Mononuclear cell (primary cell): Measurements from ENCODE around the gene RANBP3. TPM values are rescaled to one million over a fixed set of nuclear protein-coding genes. Genes with fewer than 3 reads are reported as not detected.
"Not testable (repeated sequence)": the region's sequence is repeated elsewhere in the genome, so short reads cannot be mapped to it uniquely, and the experiment has no call there.

ENCODE experiments used
- H3K27me3 ChIP-seq: 2 replicates; pipeline ENCODE4 v1.6.0; 2011; ENCODE audit warnings: low read length, control low read depth; ENCODE audit not compliant: insufficient read depth
- H3K4me1 ChIP-seq: 2 replicates; pipeline ENCODE4 v1.5.1; 2011; ENCODE audit warnings: mild to moderate bottlenecking, low read length, control low read depth; ENCODE audit not compliant: insufficient read depth
- H3K4me3 ChIP-seq: 2 replicates; pipeline ENCODE4 v1.5.1; 2011; ENCODE audit warnings: mild to moderate bottlenecking, low read length, moderate library complexity
- H3K9me3 ChIP-seq: 2 replicates; pipeline ENCODE4 v1.5.1; 2011; ENCODE audit warnings: low read depth, mild to moderate bottlenecking, control low read depth, low read length
- total RNA-seq: library from RNA; depleted of rRNA; stranded (reverse); fragments of >200 nt; gene quantifications from one replicate; pipeline ENCODE4 v1.2.3, GENCODE V29; 2012

RANBP3 gene
- total RNA-seq, 1 donor, result 62.9 TPM

DNA sequence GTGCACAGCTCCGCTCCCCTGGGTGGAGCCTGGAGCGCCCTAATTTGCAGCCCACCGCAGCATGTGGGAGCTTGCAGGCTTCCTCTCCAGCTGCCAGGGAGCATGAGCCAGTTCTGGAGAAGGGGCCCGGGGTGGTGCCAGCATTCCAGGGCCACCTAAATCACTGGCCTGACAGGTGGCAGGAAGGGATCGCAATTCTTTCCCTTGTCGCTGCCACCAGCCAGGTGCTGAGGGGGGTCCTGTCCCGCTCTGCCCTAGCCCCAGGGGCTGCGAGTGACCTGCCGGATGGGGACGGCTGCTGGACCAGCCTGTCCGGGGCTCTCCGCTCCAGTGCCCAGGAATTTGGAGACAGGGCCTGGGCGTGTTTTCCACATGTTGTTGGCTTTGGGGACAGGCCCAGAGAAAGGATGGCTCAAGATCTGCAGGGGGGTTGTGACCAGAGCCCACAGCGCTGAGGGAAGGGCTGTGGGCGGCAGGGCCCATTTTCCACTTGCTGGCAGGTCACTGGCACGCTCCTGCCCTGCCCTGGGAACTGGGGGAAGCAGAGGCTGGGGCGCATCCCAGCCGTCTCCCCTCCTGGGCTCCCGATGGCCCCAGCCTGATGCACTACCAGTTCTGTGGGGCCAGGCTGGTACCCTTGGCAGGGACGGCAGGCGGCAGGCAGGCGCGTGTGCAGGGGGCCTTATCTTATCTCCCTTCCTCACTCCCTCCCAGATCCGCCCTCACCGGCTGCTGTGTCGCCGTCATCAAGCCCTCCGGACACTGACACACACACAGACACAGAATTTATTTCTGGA is 83.8 kb downstream of the RANBP3 start:
- Histone ChIP-seq H3K27me3 (no peaks in the 10 kb centered on the region), H3K4me3 (no peak overlapping the region), H3K9me3 (no peaks in the 10 kb centered on the region), H3K4me1 (no peaks in the 10 kb centered on the region)

DNA sequence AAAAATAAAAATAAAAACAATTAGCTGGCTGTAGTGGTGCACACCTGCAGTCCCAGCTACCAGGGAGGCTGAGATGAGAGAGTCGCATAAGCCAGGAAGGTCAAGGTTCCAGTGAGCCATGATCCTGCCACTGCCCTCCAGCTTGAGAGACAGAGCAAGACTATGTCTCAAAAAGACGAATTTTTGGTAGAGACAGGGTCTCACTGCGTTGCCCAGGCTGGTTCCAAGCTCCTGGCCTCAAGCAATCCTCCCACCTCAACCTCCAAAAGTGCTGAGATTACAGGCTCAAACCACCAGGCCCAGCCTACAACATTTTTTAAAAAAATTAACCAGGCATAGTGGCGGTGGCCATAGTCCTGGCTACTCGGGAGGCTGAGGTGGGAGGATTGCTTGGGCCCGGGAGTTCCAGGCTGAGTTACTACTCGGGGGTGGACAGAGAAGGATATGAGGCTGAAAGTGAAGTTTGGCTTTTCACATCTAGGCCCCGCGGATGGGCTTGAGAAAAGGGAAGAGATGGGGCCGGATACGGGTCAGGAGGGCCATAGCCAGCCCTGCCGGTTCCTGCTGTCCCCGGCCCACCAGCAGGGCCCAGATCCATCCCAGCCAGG is 84.5 kb downstream of the RANBP3 start:
- H3K9me3 ChIP-seq, result no peaks in the 10 kb centered on the region
- H3K27me3 ChIP-seq, result no peaks in the 10 kb centered on the region
- no peaks in the 10 kb centered on the region for H3K4me1 ChIP-seq
- no peak overlapping the region for H3K4me3 ChIP-seq

DNA sequence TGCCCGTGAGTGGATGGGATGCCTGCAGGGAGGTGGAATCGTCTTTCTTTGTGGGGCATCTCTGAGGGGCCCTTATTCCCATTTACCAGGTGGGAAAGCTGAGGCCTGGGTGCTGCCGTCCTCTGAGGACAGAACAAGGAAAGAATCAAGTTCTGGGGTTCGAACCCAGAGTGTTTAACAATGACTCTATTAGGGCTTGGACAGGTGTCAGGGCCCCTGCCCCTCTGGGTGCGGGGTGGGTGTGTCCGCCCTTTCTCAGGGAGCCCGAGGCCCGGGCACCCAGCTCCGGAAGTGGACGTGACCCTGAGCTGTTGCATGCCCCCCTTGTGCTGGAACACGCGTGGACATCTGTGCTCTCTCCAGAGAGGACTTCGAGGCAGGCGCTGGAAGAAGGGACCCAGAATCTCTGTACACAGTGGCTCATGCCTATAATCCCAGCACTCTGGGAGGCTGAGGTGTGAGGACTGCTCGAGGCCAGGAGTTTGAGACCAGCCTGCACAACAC is 85.1 kb downstream of the RANBP3 start:
- H3K9me3 ChIP-seq, result no peaks in the 10 kb centered on the region
- H3K4me1 ChIP-seq, result no peaks in the 10 kb centered on the region
- H3K4me3 ChIP-seq, result no peak overlapping the region
- H3K27me3 ChIP-seq, result no peaks in the 10 kb centered on the region

DNA sequence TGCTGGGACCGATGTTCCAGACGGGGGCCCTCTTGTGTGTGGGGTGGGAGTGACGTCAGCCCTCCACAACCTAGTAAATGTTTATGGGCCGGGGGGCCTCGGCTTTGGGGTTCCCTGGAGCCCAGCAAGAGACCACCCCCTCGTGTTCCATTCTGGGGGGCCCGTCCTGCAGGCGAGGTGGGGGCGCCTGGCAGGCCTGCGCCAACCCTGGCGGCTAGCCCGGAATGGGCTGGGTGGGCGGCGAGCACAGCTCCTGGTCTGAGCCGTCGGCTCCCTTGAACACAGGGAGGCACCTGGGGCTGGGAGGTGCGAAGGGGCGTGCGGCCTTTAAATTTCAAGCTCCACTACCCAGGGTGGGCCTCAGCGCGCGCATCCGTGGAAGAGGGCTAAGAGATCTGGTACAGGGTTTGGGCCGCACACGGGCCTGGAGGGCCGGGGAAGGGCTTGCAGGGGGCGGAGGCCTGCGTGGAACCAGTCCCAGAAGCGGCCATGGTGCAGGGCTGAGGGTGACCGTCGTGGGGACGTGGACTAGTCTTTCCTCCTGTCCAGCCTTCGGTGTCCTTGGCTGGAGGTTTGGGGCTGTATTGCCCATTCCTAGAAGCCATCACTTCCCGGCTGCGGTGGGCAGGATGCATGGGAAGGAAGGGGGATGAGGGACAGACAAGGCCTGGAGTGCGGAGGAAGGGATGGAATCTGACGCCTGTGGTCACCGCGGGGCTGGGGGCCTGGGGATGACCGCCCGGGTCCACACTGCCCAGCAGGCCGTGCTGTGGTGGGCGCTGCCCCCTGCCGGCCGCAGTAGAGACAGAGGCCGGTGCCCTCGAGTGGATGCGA is 85.8 kb downstream of the RANBP3 start:
- Histone ChIP-seq H3K4me1 (no peaks in the 10 kb centered on the region), H3K4me3 (no peak overlapping the region), H3K27me3 (no peaks in the 10 kb centered on the region), H3K9me3 (no peaks in the 10 kb centered on the region)

DNA sequence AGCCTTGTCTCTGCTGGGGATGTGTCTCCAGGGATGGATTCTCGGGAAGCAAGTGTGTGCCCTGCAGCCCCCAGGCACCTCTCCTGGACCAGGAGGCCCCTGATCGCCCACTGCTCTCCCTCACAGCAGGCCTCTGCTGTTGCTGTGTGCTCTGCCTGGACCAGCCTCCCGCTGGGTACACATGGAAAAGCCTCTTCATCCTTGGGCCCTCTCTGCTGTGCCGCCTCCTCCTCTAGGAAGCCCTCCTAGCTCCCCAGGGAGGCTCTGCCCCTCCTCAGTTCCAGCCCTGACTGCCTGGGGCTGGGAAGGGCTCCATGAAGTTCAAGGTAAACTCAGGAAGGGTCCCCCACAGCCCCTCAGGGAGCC is 86.4 kb downstream of the RANBP3 start:
- Histone ChIP-seq H3K4me1 (no peaks in the 10 kb centered on the region), H3K27me3 (no peaks in the 10 kb centered on the region), H3K9me3 (no peaks in the 10 kb centered on the region), H3K4me3 (no peak overlapping the region)

DNA sequence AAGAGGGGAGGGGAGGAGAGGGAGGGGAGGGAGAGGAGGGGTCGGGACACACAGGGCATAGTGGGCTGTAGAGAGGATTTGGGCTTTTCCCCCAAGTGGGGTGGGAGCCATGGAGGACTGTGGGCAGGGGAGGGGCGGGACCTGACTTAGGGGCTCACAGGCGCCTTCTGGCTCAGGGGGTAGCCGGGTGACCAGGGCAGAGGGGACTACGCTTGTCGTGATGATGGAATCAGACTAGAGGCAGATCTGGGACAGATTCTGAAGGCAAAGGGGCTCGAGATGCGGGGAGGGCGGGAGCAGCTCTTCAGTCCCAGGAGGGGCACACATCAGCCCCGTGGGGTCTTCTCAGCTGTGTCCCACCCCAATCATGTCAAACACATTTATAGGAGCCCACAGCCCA is 87.8 kb downstream of the RANBP3 start:
- Histone ChIP-seq H3K27me3 (no peaks in the 10 kb centered on the region), H3K9me3 (no peaks in the 10 kb centered on the region), H3K4me1 (no peaks in the 10 kb centered on the region), H3K4me3 (no peak overlapping the region)

DNA sequence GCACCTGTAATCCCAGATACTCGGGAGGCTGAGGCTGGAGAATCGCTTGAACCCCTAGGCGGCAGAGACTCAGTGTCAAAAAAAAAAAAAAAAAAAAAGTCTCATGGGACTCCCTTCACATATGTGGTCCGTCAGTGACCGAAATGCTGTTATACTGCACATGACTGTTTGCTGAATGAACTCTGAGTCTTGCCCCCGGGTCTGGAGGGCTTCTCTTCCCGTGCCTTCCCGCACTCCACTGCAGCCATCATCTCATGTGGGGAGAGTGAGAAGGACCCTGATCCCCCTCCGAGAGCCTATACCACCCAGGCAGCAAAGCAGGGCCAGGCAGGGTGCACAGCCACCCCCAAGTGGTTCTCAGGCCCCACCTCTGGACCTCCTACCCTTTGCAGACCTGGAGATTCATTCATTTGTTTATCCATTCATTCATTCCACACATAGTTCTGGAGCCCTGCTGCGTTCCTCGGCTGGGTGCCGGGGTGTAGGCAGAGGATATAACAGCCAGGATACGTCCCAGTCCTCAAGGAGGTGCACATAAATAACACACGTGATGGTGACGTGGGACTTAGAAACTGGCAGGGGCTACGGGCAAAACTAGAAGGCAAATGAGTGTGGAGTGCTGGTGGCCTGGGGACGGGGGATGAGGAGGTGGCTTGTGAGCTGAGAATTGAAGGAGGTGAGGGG is 88.5 kb downstream of the RANBP3 start:
- no peaks in the 10 kb centered on the region for H3K27me3 ChIP-seq
- H3K4me3 ChIP-seq, result no peak overlapping the region
- no peaks in the 10 kb centered on the region for H3K4me1 ChIP-seq
- H3K9me3 ChIP-seq, result no peaks in the 10 kb centered on the region

DNA sequence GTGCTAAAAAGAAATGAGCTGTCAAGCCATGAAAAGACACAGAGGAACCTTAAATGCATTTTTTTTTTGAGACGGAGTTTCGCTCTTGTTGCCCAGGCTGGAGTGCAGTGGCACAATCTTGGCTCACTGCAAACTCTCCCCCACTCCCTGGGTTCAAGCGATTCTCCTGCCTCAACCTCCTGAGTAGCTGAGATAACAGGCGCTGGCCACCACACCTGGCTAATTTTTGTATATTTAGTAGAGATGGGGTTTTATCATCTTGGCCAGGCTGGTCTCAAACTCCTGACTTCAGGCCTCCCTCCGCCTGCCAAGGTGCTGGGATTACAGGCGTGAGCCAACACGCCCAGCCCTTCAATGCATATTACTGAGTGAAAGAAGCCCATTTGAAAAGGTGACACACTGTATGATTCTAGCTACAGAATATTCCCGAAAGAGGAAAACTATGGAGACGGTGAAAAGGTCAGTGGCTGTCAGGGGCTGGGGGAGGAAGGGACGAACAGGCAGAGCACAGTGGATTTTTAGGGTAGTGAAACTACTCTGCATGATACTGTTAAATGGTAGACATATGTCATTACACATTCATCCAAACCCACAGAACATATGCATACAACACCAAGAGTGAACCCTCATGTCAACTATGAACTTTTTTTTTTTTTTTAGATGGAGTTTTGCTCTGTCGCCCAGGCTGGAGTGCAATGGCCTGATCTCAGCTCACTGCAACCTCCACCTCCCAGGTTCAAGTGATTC is 93.7 kb downstream of the RANBP3 start:
- not testable (repeated sequence) for H3K9me3 ChIP-seq, H3K4me3 ChIP-seq, H3K27me3 ChIP-seq, H3K4me1 ChIP-seq

DNA sequence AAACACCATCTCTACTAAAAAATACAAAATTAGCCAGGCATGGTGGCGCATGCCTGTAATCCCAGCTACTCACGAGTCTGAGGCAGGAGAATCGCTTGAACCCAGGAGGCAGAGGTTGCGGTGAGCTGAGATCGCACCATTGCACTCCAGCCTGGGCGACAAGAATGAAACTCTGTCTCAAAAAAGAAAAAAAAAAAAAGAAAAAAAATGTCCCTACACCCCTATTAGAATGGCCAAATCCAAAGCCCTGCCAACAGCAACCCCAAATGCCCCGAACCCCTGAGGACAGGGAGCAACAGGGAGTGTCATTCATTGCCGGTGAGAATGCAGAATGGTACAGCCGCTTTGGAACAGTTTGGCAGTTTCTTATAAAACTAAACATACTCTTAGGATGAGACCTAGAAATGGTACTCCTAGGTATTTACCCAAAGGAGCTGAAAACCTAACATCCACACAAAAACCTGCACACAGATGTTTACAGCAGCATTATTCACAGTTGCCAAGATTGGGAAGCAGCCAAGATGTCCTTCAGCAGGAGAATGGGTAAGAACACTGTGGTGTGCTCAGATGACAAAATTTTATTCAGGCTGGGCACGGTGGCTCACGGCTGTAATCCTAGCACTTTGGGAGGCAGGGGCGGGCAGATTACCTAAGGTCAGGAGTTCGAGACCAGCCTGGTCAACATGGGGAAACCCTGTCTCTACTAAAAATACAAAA is 94.6 kb downstream of the RANBP3 start:
- not testable (repeated sequence) for H3K4me3 ChIP-seq, H3K9me3 ChIP-seq, H3K27me3 ChIP-seq, H3K4me1 ChIP-seq

DNA sequence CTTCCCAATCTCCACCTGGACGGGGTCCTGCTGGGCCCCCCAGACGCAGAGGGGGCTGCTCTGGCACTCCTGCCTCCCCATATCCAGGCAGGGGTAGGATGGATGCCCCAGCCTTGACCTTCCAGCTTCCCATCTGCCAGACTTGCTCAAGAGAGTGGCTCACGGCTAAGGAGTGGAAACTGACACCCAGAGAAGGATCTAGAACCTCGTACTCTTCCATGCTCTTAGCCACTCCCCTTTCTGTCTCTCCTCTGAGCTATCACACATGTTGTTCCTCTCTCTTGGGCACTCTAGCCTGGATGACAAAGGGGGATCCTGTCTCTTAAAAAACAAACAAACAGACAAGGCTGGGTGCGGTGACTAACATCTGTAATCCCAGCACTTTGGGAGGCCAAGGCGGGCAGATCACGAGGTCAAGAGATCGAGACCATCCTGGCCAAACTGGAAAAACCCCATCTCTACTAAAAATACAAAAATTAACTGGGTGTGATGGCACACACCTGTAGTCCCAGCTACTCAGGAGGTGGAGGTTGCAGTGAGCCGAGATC is 95.4 kb downstream of the RANBP3 start:
- H3K4me1 ChIP-seq, result no peaks in the 10 kb centered on the region
- H3K27me3 ChIP-seq, result peaks cover 7% of the 10 kb centered on the region
- H3K4me3 ChIP-seq, result no peak overlapping the region
- H3K9me3 ChIP-seq, result no peaks in the 10 kb centered on the region

DNA sequence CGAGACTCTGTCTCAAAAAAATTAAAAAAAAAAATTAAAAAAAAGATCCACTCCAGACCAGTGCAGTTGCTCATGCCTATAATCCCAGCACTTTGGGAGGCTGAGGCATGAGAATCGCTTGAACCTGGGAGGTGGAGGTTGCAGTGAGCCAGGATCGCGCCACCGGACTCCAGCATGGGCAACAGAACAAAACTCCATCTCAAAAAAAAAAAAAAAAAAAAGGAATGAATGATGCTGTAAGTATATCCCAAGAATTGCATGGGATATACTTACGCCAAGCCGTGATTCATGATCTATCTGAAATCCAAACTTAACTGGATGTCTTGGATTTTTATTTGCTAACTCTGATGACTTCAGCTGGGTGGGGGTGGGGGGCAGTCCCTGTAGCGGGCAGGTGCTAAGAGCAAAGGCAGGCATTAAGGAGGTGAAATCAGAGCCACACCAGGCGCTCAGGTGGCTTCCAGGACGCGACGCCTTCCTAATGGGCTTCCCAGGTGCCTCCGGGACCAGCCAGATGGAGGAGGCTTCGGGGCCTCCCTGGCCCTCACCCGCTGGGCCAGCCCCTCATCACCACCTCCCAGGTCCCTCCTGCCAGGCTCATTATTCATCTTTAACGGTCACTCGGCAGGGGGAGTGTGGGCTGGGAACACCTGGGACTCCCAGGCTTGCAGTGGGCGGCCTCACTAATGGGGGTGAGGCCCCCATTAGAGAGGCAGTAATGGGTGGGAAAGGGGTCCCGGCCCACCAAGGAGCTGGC is 96.2 kb downstream of the RANBP3 start:
- H3K4me1 ChIP-seq, result no peaks in the 10 kb centered on the region
- no peak overlapping the region for H3K4me3 ChIP-seq
- peaks cover 7% of the 10 kb centered on the region for H3K27me3 ChIP-seq
- H3K9me3 ChIP-seq, result no peaks in the 10 kb centered on the region

DNA sequence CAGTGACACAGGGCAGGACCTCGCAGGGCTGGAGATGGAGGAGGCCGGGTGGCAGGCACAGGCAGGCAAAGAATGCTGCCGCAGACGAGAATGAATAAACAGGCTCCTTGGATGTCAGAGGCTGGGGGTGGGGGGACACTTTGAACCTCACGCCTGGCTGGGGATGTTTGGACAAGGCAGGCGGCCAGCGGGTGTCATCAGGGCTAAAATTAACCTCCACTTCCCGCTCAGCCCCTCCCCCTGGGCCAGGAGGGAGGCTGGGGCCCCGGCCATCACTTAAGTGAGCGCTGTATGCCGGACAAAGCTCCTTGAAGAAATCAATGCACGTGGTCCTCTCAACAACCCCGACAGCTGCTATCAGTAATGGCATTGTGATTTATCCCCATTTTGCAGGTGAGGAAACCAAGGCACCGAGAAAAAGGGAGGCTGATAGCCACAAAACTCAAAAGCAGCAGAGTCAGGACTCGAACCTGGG is 97.3 kb downstream of the RANBP3 start:
- peaks cover 7% of the 10 kb centered on the region for H3K27me3 ChIP-seq
- no peaks in the 10 kb centered on the region for H3K4me1 ChIP-seq
- no peak overlapping the region for H3K4me3 ChIP-seq
- H3K9me3 ChIP-seq, result no peaks in the 10 kb centered on the region

DNA sequence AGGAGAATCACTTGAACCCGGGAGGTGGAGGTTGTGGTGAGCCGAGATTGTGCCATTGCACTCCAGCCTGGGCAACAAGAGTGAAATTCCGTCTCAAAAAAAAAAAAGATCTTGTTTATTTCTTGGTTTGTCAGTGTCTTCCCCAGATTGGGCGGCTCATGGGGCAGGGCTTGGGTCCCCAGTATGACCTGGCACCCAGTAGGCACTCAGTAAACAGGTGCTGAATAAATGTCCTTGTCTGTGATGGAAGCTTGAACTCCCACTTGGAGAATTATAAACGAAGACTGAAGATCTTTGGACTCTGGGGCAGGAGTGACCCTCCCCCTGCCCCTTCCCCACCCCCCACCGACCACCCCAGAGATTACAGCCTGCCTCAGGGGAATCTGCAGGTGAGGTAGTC is 97.7 kb downstream of the RANBP3 start:
- Histone ChIP-seq H3K4me3 (no peak overlapping the region), H3K9me3 (no peaks in the 10 kb centered on the region), H3K4me1 (no peaks in the 10 kb centered on the region), H3K27me3 (peaks cover 7% of the 10 kb centered on the region)
